HCT116 (cell line): Measurements from ENCODE around the gene ELL2. TPM values are rescaled to one million over a fixed set of nuclear protein-coding genes. Genes with fewer than 3 reads are reported as not detected.

ENCODE experiments used
- ATAC-seq: fragments of 200-7000 bp; cut with Tn5 transposase; 2 replicates; pipeline ENCODE4 v1.9.1; 2020; ENCODE audit warnings: mild to moderate bottlenecking, moderate library complexity
- BruUV-seq: library from RNA; stranded (reverse); fragments of 400-500 nt; replicated peaks from 2 replicates; lab custom pipeline; 2021; lab: Mats Ljungman, UMichigan
- CTCF ChIA-PET: fragments of 300-600 bp; sonication (Branson Sonifier 250); formaldehyde crosslinking; loops from one replicate; lab custom pipeline; 2021; ENCODE audit warnings: antibody characterized with exemption; lab: Charles Lee
- POLR2A ChIA-PET: fragments of 300-600, 350-600 bp; sonication (Branson Sonifier 250); formaldehyde crosslinking; loops from one replicate; lab custom pipeline; 2021; ENCODE audit warnings: antibody characterized with exemption; lab: Charles Lee
- RAD21 ChIA-PET, 2 experiments: fragments of 300-600 bp; sonication (Branson Sonifier 250); formaldehyde crosslinking; loops; one replicate each; lab custom pipeline; 2023; ENCODE audit warnings: low total read pairs in 2 of 2; ENCODE audit not compliant: uncharacterized antibody in 2 of 2, unreplicated experiment in 2 of 2, low non-redundant PET in 1 of 2; lab: Charles Lee
- DNase-seq: peaks from one replicate; pipeline ENCODE4 v3.0.0-alpha.2; 2010; ENCODE audit warnings: low read depth, low spot score
- H2AFZ ChIP-seq: fragments of 200-600 bp; shearing (Covaris generic), sonication (generic); 2 replicates; pipeline ENCODE4 v1.6.1; 2017; ENCODE audit warnings: low read depth, mixed run types, mixed read lengths, antibody characterized with exemption, low read length; ENCODE audit not compliant: poor library complexity, severe bottlenecking
- H3K27ac ChIP-seq: 2 replicates; pipeline ENCODE4 v1.5.1; 2012; ENCODE audit warnings: low read depth, low read length
- H3K27me3 ChIP-seq: fragments of 200-600 bp; sonication (generic); 2 replicates; pipeline ENCODE4 v1.6.1; 2016; ENCODE audit warnings: mixed run types, low read length, mixed read lengths; ENCODE audit not compliant: insufficient read depth
- H3K36me3 ChIP-seq, 2 experiments: fragments of 200-500 bp in 1 of 2; fragments of 200-600 bp in 1 of 2; sonication (Bioruptor generic) in 1 of 2; sonication (generic) in 1 of 2; 2 replicates each; pipeline versions ENCODE4 v1.5.1 to v1.6.1; 2014 to 2016; ENCODE audit warnings: low read length in 2 of 2, inconsistent platforms in 1 of 2, mixed read lengths in 1 of 2, mixed run types in 1 of 2; ENCODE audit not compliant: insufficient read depth in 2 of 2, control insufficient read depth in 1 of 2
- H3K4me1 ChIP-seq, 2 experiments: fragments of 200-600 bp in 1 of 2; sonication (generic) in 1 of 2; 2 replicates each; pipeline versions ENCODE4 v1.5.1 to v1.6.1; 2012 to 2017; ENCODE audit warnings: low read length in 2 of 2, inconsistent platforms in 1 of 2, mild to moderate bottlenecking in 1 of 2, mixed read lengths in 1 of 2, mixed run types in 1 of 2, moderate library complexity in 1 of 2; ENCODE audit not compliant: insufficient read depth in 2 of 2, control insufficient read depth in 1 of 2
- H3K4me2 ChIP-seq: fragments of 200-600 bp; sonication (generic); 2 replicates; pipeline ENCODE4 v1.6.1; 2017; ENCODE audit warnings: mixed run types, low read length, mixed read lengths
- H3K4me3 ChIP-seq, 2 experiments: fragments of 200-600 bp in 1 of 2; sonication (generic) in 1 of 2; replicated peaks in 1 of 2; 2 replicates each; pipeline ENCODE4 v1.5.1; 2011 to 2016; ENCODE audit warnings: low read length in 2 of 2, control low read depth in 1 of 2, low read depth in 1 of 2, mild to moderate bottlenecking in 1 of 2, mixed read lengths in 1 of 2, mixed run types in 1 of 2
- H3K79me2 ChIP-seq: fragments of 200-600 bp; sonication (generic); 2 replicates; pipeline ENCODE4 v1.6.1; 2017; ENCODE audit warnings: mild to moderate bottlenecking, mixed run types, low read length, moderate library complexity, mixed read lengths; ENCODE audit not compliant: insufficient read depth
- H3K9ac ChIP-seq: fragments of 200-600 bp; sonication (generic); 2 replicates; pipeline ENCODE4 v1.6.1; 2016; ENCODE audit warnings: low read length, mixed read lengths
- H3K9me2 ChIP-seq: fragments of 200-600 bp; sonication (generic), shearing (Covaris generic); 2 replicates; pipeline ENCODE4 v1.6.1; 2017; ENCODE audit warnings: mixed run types, mild to moderate bottlenecking, moderate library complexity; ENCODE audit not compliant: insufficient read depth
- H3K9me3 ChIP-seq, 2 experiments: fragments of 200-500 bp in 1 of 2; fragments of 200-600 bp in 1 of 2; sonication (Bioruptor generic) in 1 of 2; sonication (generic) in 1 of 2; 2 replicates each; pipeline ENCODE4 v1.6.1; 2014 to 2017; ENCODE audit warnings: low read length in 2 of 2, mixed read lengths in 2 of 2, inconsistent platforms in 1 of 2, low read depth in 1 of 2, mild to moderate bottlenecking in 1 of 2, mixed run types in 1 of 2, moderate library complexity in 1 of 2; ENCODE audit not compliant: control insufficient read depth in 1 of 2, insufficient read depth in 1 of 2
- H4K20me1 ChIP-seq: fragments of 200-600 bp; sonication (generic), shearing (Covaris generic); 2 replicates; pipeline ENCODE4 v1.6.1; 2017; ENCODE audit warnings: mixed run types, mild to moderate bottlenecking, moderate library complexity; ENCODE audit not compliant: insufficient read depth
- CBX3 ChIP-seq: IDR thresholded peaks from 2 replicates; pipeline ENCODE4 v1.6.1; 2012; ENCODE audit warnings: low read depth
- CEBPB ChIP-seq: IDR thresholded peaks from 2 replicates; pipeline ENCODE4 v1.6.1; 2012; ENCODE audit warnings: low read depth
- CTCF ChIP-seq, 3 experiments: fragments of 200-600 bp in 1 of 3; sonication (generic) in 1 of 3; IDR thresholded peaks in 2 of 3; conservative IDR thresholded peaks in 1 of 3; 2 replicates each; pipeline ENCODE4 v1.5.1; 2012 to 2017; ENCODE audit warnings: low read depth in 2 of 3, low read length in 2 of 3, antibody characterized with exemption in 1 of 3, borderline replicate concordance in 1 of 3, control low read depth in 1 of 3, mild to moderate bottlenecking in 1 of 3, mixed read lengths in 1 of 3, mixed run types in 1 of 3, moderate library complexity in 1 of 3; ENCODE audit not compliant: insufficient read depth in 1 of 3
- EGR1 ChIP-seq: IDR thresholded peaks from 2 replicates; pipeline ENCODE4 v1.6.1; 2012; ENCODE audit warnings: low read depth
- ELF1 ChIP-seq: IDR thresholded peaks from 2 replicates; pipeline ENCODE4 v1.6.1; 2012; ENCODE audit warnings: low read depth, borderline replicate concordance
- EZH2 ChIP-seq: fragments of 200-600 bp; sonication (generic); IDR thresholded peaks from 2 replicates; pipeline ENCODE4 v1.6.1; 2017; ENCODE audit warnings: antibody characterized with exemption, mixed run types
- FOSL1 ChIP-seq: IDR thresholded peaks from 2 replicates; pipeline ENCODE4 v1.6.1; 2012; ENCODE audit warnings: low read depth
- MAX ChIP-seq: IDR thresholded peaks from 2 replicates; pipeline ENCODE4 v1.6.1; 2012
- POLR2A ChIP-seq: IDR thresholded peaks from 2 replicates; pipeline ENCODE4 v1.7.0; 2011; ENCODE audit warnings: borderline replicate concordance; ENCODE audit not compliant: insufficient read depth, insufficient read length; ENCODE audit errors: extremely low read depth
- RAD21 ChIP-seq: IDR thresholded peaks from 2 replicates; pipeline ENCODE4 v1.6.1; 2012; ENCODE audit warnings: low read depth, mild to moderate bottlenecking
- SIN3A ChIP-seq: IDR thresholded peaks from 2 replicates; pipeline ENCODE4 v1.6.1; 2012; ENCODE audit warnings: low read depth
- SP1 ChIP-seq: IDR thresholded peaks from 2 replicates; pipeline ENCODE4 v1.6.1; 2012; ENCODE audit warnings: low read depth
- SRF ChIP-seq: IDR thresholded peaks from 2 replicates; pipeline ENCODE4 v1.6.1; 2012; ENCODE audit warnings: low read depth
- TCF7L2 ChIP-seq: IDR thresholded peaks from 2 replicates; pipeline ENCODE4 v1.7.0; 2011; ENCODE audit warnings: borderline replicate concordance, inconsistent platforms; ENCODE audit not compliant: insufficient read depth, insufficient read length; ENCODE audit errors: extremely low read depth
- ZFX ChIP-seq: fragments of 450-650 bp; IDR thresholded peaks from 2 replicates; pipeline ENCODE4 v1.6.1; 2017
- ZNF274 ChIP-seq: fragments of 200-500 bp; sonication (Bioruptor generic); IDR thresholded peaks from 2 replicates; pipeline ENCODE4 v1.6.1; 2014; ENCODE audit warnings: mild to moderate bottlenecking, low read depth, low read length, inconsistent platforms
- intact Hi-C: fragments of 100-400 bp; cut with micrococcal nuclease; formaldehyde crosslinking; loops from 2 replicates; pipeline ENCODE4 v1.10.0; 2022
- total RNA-seq: library from RNA; stranded (reverse); gene quantifications from one replicate; pipeline ENCODE4 v1.2.1, GENCODE V29; 2021; ENCODE audit not compliant: unreplicated experiment
- TF ChIP-seq, protein P1 (sequence below): IDR thresholded peaks from 2 replicates; pipeline ENCODE4 v1.6.1; 2012; ENCODE audit warnings: low read depth

Gene ELL2
- total RNA-seq, 1 experiment from 2014 or later, result 29.8 TPM

DNA sequence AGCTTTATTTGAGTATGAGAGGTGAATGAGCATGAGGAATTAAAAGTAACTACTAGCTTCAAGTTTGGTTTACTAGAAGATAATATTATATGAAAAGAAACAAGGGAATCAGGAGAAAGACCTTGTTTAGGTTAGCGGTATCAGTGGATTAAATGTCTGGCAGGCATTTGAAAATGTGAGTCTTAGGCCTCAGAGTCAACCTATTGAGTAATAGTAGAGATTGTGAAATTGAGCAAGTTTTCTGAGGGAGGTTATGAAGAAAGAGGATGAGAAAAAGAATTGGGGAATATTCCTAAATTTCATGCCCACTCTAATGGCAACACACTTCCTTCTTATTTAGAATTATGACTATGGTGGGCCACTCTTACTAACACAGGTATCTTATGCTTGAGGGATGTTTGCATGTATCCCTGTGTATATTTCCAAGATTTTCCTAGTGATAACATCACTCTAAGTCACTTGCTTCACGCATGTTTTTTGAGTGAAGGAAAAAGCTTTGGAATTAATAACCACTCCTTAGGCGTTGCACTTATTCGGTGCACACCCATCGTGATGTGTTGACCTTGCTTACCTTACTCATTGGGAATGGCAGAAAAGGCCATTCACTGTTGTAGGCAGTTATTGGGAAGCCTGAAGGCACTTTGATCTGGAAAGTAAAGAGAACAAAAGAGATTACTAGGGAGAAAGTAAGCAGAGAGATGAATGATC, 8.2 kb upstream of the ELL2 start:
- H3K9me2 ChIP-seq, result no peaks in the 10 kb centered on the region
- ChIA-PET POLR2A (no interaction called here), CTCF (no interaction called here), RAD21 (no interaction called here)
- H3K27ac ChIP-seq, result no peak overlapping the region
- TF ChIP-seq, protein P1, sequence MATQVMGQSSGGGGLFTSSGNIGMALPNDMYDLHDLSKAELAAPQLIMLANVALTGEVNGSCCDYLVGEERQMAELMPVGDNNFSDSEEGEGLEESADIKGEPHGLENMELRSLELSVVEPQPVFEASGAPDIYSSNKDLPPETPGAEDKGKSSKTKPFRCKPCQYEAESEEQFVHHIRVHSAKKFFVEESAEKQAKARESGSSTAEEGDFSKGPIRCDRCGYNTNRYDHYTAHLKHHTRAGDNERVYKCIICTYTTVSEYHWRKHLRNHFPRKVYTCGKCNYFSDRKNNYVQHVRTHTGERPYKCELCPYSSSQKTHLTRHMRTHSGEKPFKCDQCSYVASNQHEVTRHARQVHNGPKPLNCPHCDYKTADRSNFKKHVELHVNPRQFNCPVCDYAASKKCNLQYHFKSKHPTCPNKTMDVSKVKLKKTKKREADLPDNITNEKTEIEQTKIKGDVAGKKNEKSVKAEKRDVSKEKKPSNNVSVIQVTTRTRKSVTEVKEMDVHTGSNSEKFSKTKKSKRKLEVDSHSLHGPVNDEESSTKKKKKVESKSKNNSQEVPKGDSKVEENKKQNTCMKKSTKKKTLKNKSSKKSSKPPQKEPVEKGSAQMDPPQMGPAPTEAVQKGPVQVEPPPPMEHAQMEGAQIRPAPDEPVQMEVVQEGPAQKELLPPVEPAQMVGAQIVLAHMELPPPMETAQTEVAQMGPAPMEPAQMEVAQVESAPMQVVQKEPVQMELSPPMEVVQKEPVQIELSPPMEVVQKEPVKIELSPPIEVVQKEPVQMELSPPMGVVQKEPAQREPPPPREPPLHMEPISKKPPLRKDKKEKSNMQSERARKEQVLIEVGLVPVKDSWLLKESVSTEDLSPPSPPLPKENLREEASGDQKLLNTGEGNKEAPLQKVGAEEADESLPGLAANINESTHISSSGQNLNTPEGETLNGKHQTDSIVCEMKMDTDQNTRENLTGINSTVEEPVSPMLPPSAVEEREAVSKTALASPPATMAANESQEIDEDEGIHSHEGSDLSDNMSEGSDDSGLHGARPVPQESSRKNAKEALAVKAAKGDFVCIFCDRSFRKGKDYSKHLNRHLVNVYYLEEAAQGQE, result no peak
- TF ChIP-seq CEBPB (no peak), ZFX (no peak), EZH2 (no peak)
- H3K9me3 ChIP-seq, result no peaks in the 10 kb centered on the region
- no peaks in the 10 kb centered on the region for H3K79me2 ChIP-seq
- no peak overlapping the region for H2AFZ ChIP-seq
- ATAC-seq (no peak), DNase-seq (no peak)
- H3K4me3 ChIP-seq, result no peak overlapping the region
- no peak overlapping the region for H3K4me2 ChIP-seq
- intact Hi-C loops, result no loop called here
- no peaks in the 10 kb centered on the region for H4K20me1 ChIP-seq
- no peaks in the 10 kb centered on the region for H3K4me1 ChIP-seq
- no peak overlapping the region for H3K9ac ChIP-seq
- BruUV-seq, result no TSS peak
- no peaks in the 10 kb centered on the region for H3K36me3 ChIP-seq
- no peaks in the 10 kb centered on the region for H3K27me3 ChIP-seq

DNA sequence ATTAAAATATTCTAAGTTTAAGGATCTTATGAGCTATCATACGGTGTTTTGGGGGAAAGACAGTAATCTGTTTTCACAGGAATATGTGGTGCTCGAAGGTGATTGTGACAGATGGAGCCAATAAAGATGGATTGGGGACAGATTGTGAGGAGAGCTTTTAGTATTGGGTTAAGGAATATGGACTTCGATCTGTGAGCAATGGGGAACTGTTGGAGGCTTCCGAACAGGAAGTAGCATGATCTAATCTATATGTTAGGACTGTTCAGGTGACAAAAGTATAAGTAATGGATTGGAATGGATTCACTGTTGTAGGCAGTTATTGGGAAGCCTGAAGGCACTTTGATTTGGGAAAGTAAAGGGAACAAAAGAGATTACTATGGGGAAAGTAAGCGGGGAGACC, 7.4 kb upstream of the ELL2 start:
- Histone ChIP-seq H3K4me3 (no peak overlapping the region), H3K9me2 (no peaks in the 10 kb centered on the region), H3K79me2 (no peaks in the 10 kb centered on the region), H3K36me3 (no peaks in the 10 kb centered on the region), H3K27ac (no peak overlapping the region), H3K9ac (no peak overlapping the region), H4K20me1 (no peaks in the 10 kb centered on the region), H2AFZ (no peak overlapping the region), H3K9me3 (no peaks in the 10 kb centered on the region), H3K4me1 (peaks cover 0 to under 1% of the 10 kb centered on the region in 2 experiments; a peak in 1 of 4 replicates), H3K4me2 (no peak overlapping the region), H3K27me3 (no peaks in the 10 kb centered on the region)
- CTCF ChIA-PET, result no interaction called here
- DNase-seq, result no peak
- no peak for ATAC-seq
- intact Hi-C loops, result no loop called here
- BruUV-seq, result no TSS peak
- POLR2A ChIA-PET, result no interaction called here
- RAD21 ChIA-PET, result no interaction called here
- TF ChIP-seq CTCF (IDR thresholded peaks at IDR 0.05 in 2 of 3, conservative IDR thresholded peaks at IDR 0.05 in 1 of 3; ENCODE audit: borderline replicate concordance in 1 of 3, insufficient read depth in 1 of 3, low read depth in 2 of 3, low read length in 2 of 3) (no peak), ZFX (no peak), CBX3 (no peak), SIN3A (no peak), POLR2A (no peak), ELF1 (no peak), RAD21 (no peak), EZH2 (no peak), MAX (no peak), EGR1 (no peak), FOSL1 (no peak), TCF7L2 (no peak), SP1 (no peak), CEBPB (no peak), SRF (no peak), ZNF274 (no peak)
